ENCODE results near the gene OTOP3.

The OTOP3 gene

GRCh38 chr17:74986206-74986576 is 50.5 kb downstream of the OTOP3 start:
- no peak for DNase-seq (ENCODE audit: low read depth in 2 of 2)

- peak; percentile 85 to 90 for DNase-seq (ENCODE audit: low read depth in 2 of 2)
These were observed 51.8 kb downstream of the OTOP3 start, which contains the start of gene CDR2L for GRCh38 chr17:74987418-74987908. CDR2L (plus strand) TSS chr17:74987632; CDS start chr17:74988044, 412 bp downstream.

- DNase-seq (ENCODE audit: low read depth in 2 of 2), result no peak
These were observed 52.4 kb downstream of the OTOP3 start for GRCh38 chr17:74987909-74988711.

GRCh38 chr17:74990581-74991105 is 54.9 kb downstream of the OTOP3 start:
- DNase-seq (ENCODE audit: low read depth in 2 of 2), result no peak

- no peak for DNase-seq (ENCODE audit: low read depth in 2 of 2)
These were observed 56.5 kb downstream of the OTOP3 start for GRCh38 chr17:74992223-74992622.

GRCh38 chr17:74994440-74994839 is 58.7 kb downstream of the OTOP3 start:
- no peak for DNase-seq (ENCODE audit: low read depth in 2 of 2)

- DNase-seq (ENCODE audit: low read depth in 2 of 2), result no peak
These were observed 60.1 kb downstream of the OTOP3 start for GRCh38 chr17:74995847-74996246.

GRCh38 chr17:74998783-74999182 is 63.1 kb downstream of the OTOP3 start:
- DNase-seq (ENCODE audit: low read depth in 2 of 2), result no peak

GRCh38 chr17:74999523-74999922 is 63.8 kb downstream of the OTOP3 start:
- DNase-seq (ENCODE audit: low read depth in 2 of 2), result no peak

All from activated CD4-positive, alpha-beta T cell treated with anti-CD3 and anti-CD28 coated beads for 24 hours (primary cell).